ENCODE measurements around the gene HMMR. TPM values are rescaled to one million over a fixed set of nuclear protein-coding genes. Genes with fewer than 3 reads are reported as not detected.
A peak's percentile ranks its signal among the peaks of the same experiment; 100 is the strongest.

HMMR gene
- total and polyA plus RNA-seq, 9 of the 15 experiments (the other 6 are each of a cell fraction or from before 2014, with no cell fraction given) = 74.9 to 133 (median 90.8) TPM

GRCh38 chr5:163459819-163460561 lies 442 bp upstream of the HMMR start, which contains the start of gene NUDCD2 (continued):
- no peak for TF ChIP-seq FOXA1 (IDR thresholded peaks at IDR 0.05; ENCODE audit: borderline replicate concordance)
- TF ChIP-seq KLF16 (IDR thresholded peaks at IDR 0.05) = peak; percentile 35; the same call in 1 of the 2 replicates
- no peak for TF ChIP-seq HINFP (tag; conservative IDR thresholded peaks at IDR 0.05; ENCODE audit: low read depth)
- no peak for TF ChIP-seq HMG20B (CRISPR knock-in tag; IDR thresholded peaks at IDR 0.05)
- TF ChIP-seq GABPB1 (CRISPR knock-in tag; IDR thresholded peaks at IDR 0.05) = no peak; the same call in 1 of the 2 replicates
- TF ChIP-seq ELK1 (CRISPR knock-in tag; IDR thresholded peaks at IDR 0.05) = no peak
- TF ChIP-seq ZBED1 (IDR thresholded peaks at IDR 0.05) = no peak
- no peak for TF ChIP-seq RHOXF2B (CRISPR knock-in tag; conservative IDR thresholded peaks at IDR 0.05)
- no peak for TF ChIP-seq GABPB2 (CRISPR knock-in tag; conservative IDR thresholded peaks at IDR 0.05)
- peak; percentile 59; the same call in 1 of the 2 replicates for TF ChIP-seq CHAMP1 (IDR thresholded peaks at IDR 0.05)
- TF ChIP-seq ELK3 (CRISPR knock-in tag; IDR thresholded peaks at IDR 0.05) = no peak
- no peak for TF ChIP-seq THRB (CRISPR knock-in tag; conservative IDR thresholded peaks at IDR 0.05)
- TF ChIP-seq TSHZ1 (CRISPR knock-in tag; IDR thresholded peaks at IDR 0.05) = no peak
- 0 out of 2 replicates have a peak, but pooled peaks have one; percentile 52 for TF ChIP-seq ETS1 (conservative IDR thresholded peaks at IDR 0.05; ENCODE audit: control insufficient read depth, low read depth, low read length)

Data from K562 (cell line).